Mesenchymal stem cell (in vitro differentiated cells and primary cell): Measurements from ENCODE around the gene GLRX2.

ENCODE experiments used
- DNase-seq: peaks from one replicate; pipeline ENCODE4 v3.0.0-alpha.2; 2013
- H2AFZ ChIP-seq: one replicate; pipeline ENCODE4 v1.6.1; 2013; ENCODE audit warnings: low read depth, mild to moderate bottlenecking, control low read depth, inconsistent platforms, low read length, moderate library complexity
- H2AK5ac ChIP-seq: 2 replicates; pipeline ENCODE4 v1.6.1; 2013; ENCODE audit warnings: low read length, moderate library complexity, mild to moderate bottlenecking, inconsistent platforms; ENCODE audit not compliant: severe bottlenecking
- H2BK120ac ChIP-seq: one replicate; pipeline ENCODE4 v1.6.1; 2013; ENCODE audit warnings: low read depth, mild to moderate bottlenecking, inconsistent platforms, low read length, moderate library complexity
- H2BK12ac ChIP-seq, 2 experiments: one replicate each; pipeline ENCODE4 v1.6.1; 2013; ENCODE audit warnings: inconsistent platforms in 2 of 2, low read length in 2 of 2, mild to moderate bottlenecking in 2 of 2, moderate library complexity in 2 of 2, control low read depth in 1 of 2
- H2BK15ac ChIP-seq: one replicate; pipeline ENCODE4 v1.6.1; 2013; ENCODE audit warnings: mild to moderate bottlenecking, low read depth, inconsistent platforms; ENCODE audit not compliant: poor library complexity, severe bottlenecking
- H2BK5ac ChIP-seq: 2 replicates; pipeline ENCODE4 v1.6.1; 2013; ENCODE audit warnings: low read depth, mild to moderate bottlenecking, low read length, control low read depth, inconsistent platforms; ENCODE audit not compliant: poor library complexity, severe bottlenecking
- H3K14ac ChIP-seq, 2 experiments: one replicate each; pipeline ENCODE4 v1.6.1; 2013; ENCODE audit warnings: inconsistent platforms in 2 of 2, low read length in 2 of 2, control low read depth in 1 of 2, mild to moderate bottlenecking in 1 of 2, moderate library complexity in 1 of 2
- H3K18ac ChIP-seq, 2 experiments: one replicate each; pipeline ENCODE4 v1.6.1; 2013; ENCODE audit warnings: inconsistent platforms in 2 of 2, low read length in 2 of 2, control low read depth in 1 of 2, low read depth in 1 of 2, mild to moderate bottlenecking in 1 of 2
- H3K23ac ChIP-seq, 2 experiments: one replicate each; pipeline ENCODE4 v1.6.1; 2013; ENCODE audit warnings: inconsistent platforms in 2 of 2, low read length in 2 of 2, mild to moderate bottlenecking in 2 of 2, moderate library complexity in 2 of 2, control low read depth in 1 of 2
- H3K27ac ChIP-seq: 2 replicates; pipeline ENCODE4 v1.5.1; 2013; ENCODE audit warnings: mild to moderate bottlenecking, moderate library complexity, low read length, control low read depth, inconsistent platforms; ENCODE audit not compliant: poor library complexity, severe bottlenecking
- H3K27me3 ChIP-seq, 2 experiments: 2 replicates each; pipeline versions ENCODE4 v1.6.1 to v1.7.0; 2013; ENCODE audit warnings: low read length in 2 of 2, mild to moderate bottlenecking in 2 of 2, moderate library complexity in 2 of 2, control low read depth in 1 of 2, inconsistent platforms in 1 of 2; ENCODE audit not compliant: control insufficient read depth in 1 of 2, insufficient read depth in 1 of 2
- H3K36me3 ChIP-seq, 2 experiments: 2 replicates each; pipeline versions ENCODE4 v1.6.1 to v1.7.0; 2013; ENCODE audit warnings: low read length in 2 of 2, control low read depth in 1 of 2, inconsistent platforms in 1 of 2, low read depth in 1 of 2, mild to moderate bottlenecking in 1 of 2; ENCODE audit not compliant: insufficient read depth in 2 of 2, control insufficient read depth in 1 of 2
- H3K4ac ChIP-seq, 2 experiments: one replicate each; pipeline ENCODE4 v1.6.1; 2013; ENCODE audit warnings: inconsistent platforms in 2 of 2, low read length in 2 of 2, mild to moderate bottlenecking in 2 of 2, moderate library complexity in 2 of 2, control low read depth in 1 of 2, low read depth in 1 of 2
- H3K4me1 ChIP-seq: 2 replicates; pipeline ENCODE4 v1.6.1; 2013; ENCODE audit warnings: low read depth, low read length, control low read depth; ENCODE audit not compliant: control insufficient read depth, insufficient read depth
- H3K4me2 ChIP-seq: 2 replicates; pipeline ENCODE4 v1.6.1; 2013; ENCODE audit warnings: low read length, mild to moderate bottlenecking, inconsistent platforms; ENCODE audit not compliant: poor library complexity, severe bottlenecking
- H3K4me3 ChIP-seq, 2 experiments: 2 replicates each; pipeline versions ENCODE4 v1.5.1 to v1.7.0; 2013; ENCODE audit warnings: low read length in 2 of 2, mild to moderate bottlenecking in 2 of 2, control low read depth in 1 of 2, low read depth in 1 of 2; ENCODE audit not compliant: insufficient read depth in 1 of 2
- H3K79me1 ChIP-seq: replicated peaks from 2 replicates; pipeline ENCODE4 v1.6.1; 2013; ENCODE audit warnings: mild to moderate bottlenecking, control low read depth, low read length, inconsistent platforms; ENCODE audit not compliant: poor library complexity, severe bottlenecking
- H3K9ac ChIP-seq: 2 replicates; pipeline ENCODE4 v1.7.0; 2013; ENCODE audit warnings: mild to moderate bottlenecking, low read length, moderate library complexity
- H3K9me3 ChIP-seq: 2 replicates; pipeline ENCODE4 v1.7.0; 2013; ENCODE audit warnings: mild to moderate bottlenecking, low read length; ENCODE audit not compliant: control insufficient read depth
- H4K8ac ChIP-seq: one replicate; pipeline ENCODE4 v1.6.1; 2013; ENCODE audit warnings: inconsistent platforms, mild to moderate bottlenecking, low read length, moderate library complexity
- H4K91ac ChIP-seq: one replicate; pipeline ENCODE4 v1.6.1; 2013; ENCODE audit warnings: mild to moderate bottlenecking, low read length, inconsistent platforms
- WGBS: methylation state at CpG from one replicate; pipeline ENCODE4 v1.1.7; 2013; ENCODE audit warnings: mixed read lengths; 5-methylcytosine and 5-hydroxymethylcytosine counted together

Gene GLRX2

DNA sequence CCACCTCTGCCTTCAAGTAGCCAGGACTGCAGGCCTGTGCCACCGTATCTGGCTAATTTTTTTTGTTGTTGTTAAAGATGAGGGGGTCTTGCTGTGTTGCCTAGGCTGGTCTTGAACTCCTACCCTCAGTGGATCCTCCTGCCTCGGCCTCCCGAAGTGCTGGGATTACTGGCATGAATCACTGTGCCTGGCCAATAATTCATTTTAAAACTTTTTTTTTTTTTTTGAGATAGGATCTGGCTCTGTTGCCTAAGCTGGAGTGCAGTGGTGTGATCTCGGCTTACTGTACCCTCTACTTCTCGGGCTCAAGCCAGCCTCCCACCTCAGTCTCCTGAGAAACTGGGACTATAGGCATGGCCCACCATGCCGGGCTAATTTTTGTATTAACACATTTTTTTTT lies 20.2 kb upstream of the GLRX2 start:
- H3K79me1 ChIP-seq: no peaks in the 10 kb centered on the region
- 97% methylated on average over 6 of the region's 6 CpGs for WGBS

DNA sequence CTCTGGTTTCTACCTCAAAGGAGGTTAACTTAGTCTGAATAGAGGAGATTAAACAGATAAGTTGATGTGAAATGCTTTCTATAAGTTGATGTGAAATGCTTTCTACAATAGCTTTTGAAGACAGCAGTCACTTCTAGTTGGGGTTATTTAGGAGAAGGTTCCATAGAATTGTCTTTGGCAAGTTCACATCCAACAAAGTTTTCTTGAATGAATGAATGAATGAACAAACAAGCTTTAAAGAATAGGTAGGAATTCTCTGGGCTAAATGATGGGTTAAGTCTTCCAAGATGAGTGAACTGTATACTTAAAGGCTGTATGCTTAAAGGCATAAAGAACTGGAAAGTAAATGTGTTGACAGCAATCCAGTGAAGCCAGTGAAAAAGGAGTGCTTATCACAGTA lies 18.5 kb upstream of the GLRX2 start:
- no peaks in the 10 kb centered on the region for H3K27me3 ChIP-seq
- H3K4ac ChIP-seq: no peak overlapping the region
- no peaks in the 10 kb centered on the region for H3K9me3 ChIP-seq
- H3K4me2 ChIP-seq: peak overlapping the region; percentile 79
- peak overlapping the region; percentile 96 for H3K9ac ChIP-seq
- no peak for DNase-seq
- no peak overlapping the region for H3K18ac ChIP-seq
- H2BK5ac ChIP-seq: no peak overlapping the region
- H2BK15ac ChIP-seq: no peak overlapping the region
- H3K36me3 ChIP-seq: peaks cover 13 to 33% of the 10 kb centered on the region in 2 experiments
- peaks cover 5% of the 10 kb centered on the region for H3K4me1 ChIP-seq
- no peak overlapping the region for H3K23ac ChIP-seq
- H3K79me1 ChIP-seq: no peaks in the 10 kb centered on the region
- no peak overlapping the region for H2BK120ac ChIP-seq
- no peak overlapping the region for H2AK5ac ChIP-seq
- H2AFZ ChIP-seq: no peak overlapping the region
- H4K91ac ChIP-seq: no peak overlapping the region
- no peak overlapping the region for H3K14ac ChIP-seq
- H3K27ac ChIP-seq: no peak overlapping the region
- no peak overlapping the region for H4K8ac ChIP-seq
- H3K4me3 ChIP-seq: peak overlapping the region in 1 of 2 experiments; percentile 97
- H2BK12ac ChIP-seq: no peak overlapping the region

More for the DNA sequence above, 20.2 kb upstream of the GLRX2 start:
- peaks cover 5% of the 10 kb centered on the region for H3K4me1 ChIP-seq
- H3K4me3 ChIP-seq: no peak overlapping the region
- H3K14ac ChIP-seq: no peak overlapping the region
- H2BK12ac ChIP-seq: no peak overlapping the region
- H4K8ac ChIP-seq: no peak overlapping the region
- no peak overlapping the region for H2BK15ac ChIP-seq
- H3K27ac ChIP-seq: no peak overlapping the region
- H3K4me2 ChIP-seq: no peak overlapping the region
- H3K4ac ChIP-seq: no peak overlapping the region
- H2BK5ac ChIP-seq: no peak overlapping the region
- H3K18ac ChIP-seq: no peak overlapping the region
- no peak overlapping the region for H2BK120ac ChIP-seq
- H3K9me3 ChIP-seq: no peaks in the 10 kb centered on the region
- DNase-seq: no peak
- H3K23ac ChIP-seq: no peak overlapping the region
- H3K27me3 ChIP-seq: no peaks in the 10 kb centered on the region
- H4K91ac ChIP-seq: no peak overlapping the region
- no peak overlapping the region for H2AK5ac ChIP-seq
- H3K36me3 ChIP-seq: peaks cover 16 to 44% of the 10 kb centered on the region in 2 experiments
- H3K9ac ChIP-seq: no peak overlapping the region
- no peak overlapping the region for H2AFZ ChIP-seq

DNA sequence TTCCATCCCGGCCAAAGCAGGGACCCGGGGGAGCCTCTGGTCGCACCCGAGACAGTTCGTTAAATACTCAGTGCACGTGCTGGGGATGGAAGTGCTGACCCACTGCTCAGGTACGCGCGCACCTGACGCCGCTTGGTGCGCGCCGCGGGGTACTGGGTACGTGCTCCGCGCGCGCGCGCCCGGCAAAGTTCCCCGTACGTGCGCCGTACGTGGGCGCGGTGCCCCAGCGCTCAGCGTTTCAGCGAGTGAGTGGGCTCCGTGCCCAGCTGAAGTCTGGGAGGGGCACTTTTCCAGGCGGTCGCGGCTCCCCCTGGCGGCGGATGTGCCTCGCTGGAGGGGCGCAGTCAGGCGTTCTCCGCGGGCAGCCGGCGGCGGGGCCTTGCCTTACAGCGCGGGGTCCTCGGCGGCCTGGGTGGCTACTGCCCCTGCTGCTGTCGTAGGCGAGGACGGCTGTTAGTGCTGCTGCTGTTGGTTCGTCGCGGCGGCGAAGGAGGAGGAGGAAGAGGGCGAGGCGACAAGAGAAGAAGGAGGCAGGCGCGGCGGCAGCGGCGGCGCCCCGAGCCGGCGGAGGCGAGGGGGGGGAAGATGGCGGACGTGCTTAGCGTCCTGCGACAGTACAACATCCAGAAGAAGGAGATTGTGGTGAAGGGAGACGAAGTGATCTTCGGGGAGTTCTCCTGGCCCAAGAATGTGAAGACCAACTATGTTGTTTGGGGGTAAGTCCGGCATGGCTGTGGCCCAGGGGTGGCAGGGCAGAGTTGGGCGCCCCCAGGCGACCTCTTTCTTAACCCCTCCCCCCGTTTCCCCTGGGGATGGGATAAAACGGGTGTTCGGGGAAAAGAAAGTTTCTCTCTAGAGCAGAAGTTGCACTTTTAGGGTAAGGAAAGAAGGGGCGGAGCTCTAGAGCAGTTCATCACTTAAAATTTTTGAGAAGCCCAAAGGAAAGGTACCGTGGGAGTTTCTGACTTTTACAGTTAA lies 16.7 kb upstream of the GLRX2 start, which contains the start of gene CDC73:
CDC73 (plus strand) TSS at position 416 of the 978 bp plus-strand sequence; CDS start at position 586, 170 bp downstream.
- Histone ChIP-seq H2BK5ac (peak within 1 kb of the TSS; percentile 79), H3K23ac (peak within 1 kb of the TSS in 1 of 2 experiments; percentile 96), H3K27me3 (no peaks in the 10 kb centered on the region), H3K4me2 (peak within 1 kb of the TSS; percentile 87), H2AFZ (peak within 1 kb of the TSS; percentile 75), H3K9ac (peak within 1 kb of the TSS; percentile 96), H3K79me1 (no peaks in the 10 kb centered on the region), H3K14ac (peak within 1 kb of the TSS; percentile 66 to 90), H3K4me1 (peaks cover 2% of the 10 kb centered on the region), H3K4me3 (peak within 1 kb of the TSS; percentile 92 to 97), H2BK12ac (peak within 1 kb of the TSS; percentile 54 to 82), H4K8ac (peak within 1 kb of the TSS; percentile 99), H2BK15ac (peak within 1 kb of the TSS; percentile 99), H2BK120ac (peak within 1 kb of the TSS; percentile 85), H3K36me3 (peaks cover 7 to 19% of the 10 kb centered on the region in 2 experiments), H4K91ac (peak within 1 kb of the TSS; percentile 99), H2AK5ac (peak within 1 kb of the TSS; percentile 74), H3K4ac (peak within 1 kb of the TSS; percentile 85 to 86), H3K9me3 (no peaks in the 10 kb centered on the region), H3K27ac (peak within 1 kb of the TSS; percentile 93), H3K18ac (peak within 1 kb of the TSS; percentile 94 to 98)
- WGBS: under 1% methylated on average over 71 of the region's 85 CpGs
- DNase-seq: peak; percentile 98

DNA sequence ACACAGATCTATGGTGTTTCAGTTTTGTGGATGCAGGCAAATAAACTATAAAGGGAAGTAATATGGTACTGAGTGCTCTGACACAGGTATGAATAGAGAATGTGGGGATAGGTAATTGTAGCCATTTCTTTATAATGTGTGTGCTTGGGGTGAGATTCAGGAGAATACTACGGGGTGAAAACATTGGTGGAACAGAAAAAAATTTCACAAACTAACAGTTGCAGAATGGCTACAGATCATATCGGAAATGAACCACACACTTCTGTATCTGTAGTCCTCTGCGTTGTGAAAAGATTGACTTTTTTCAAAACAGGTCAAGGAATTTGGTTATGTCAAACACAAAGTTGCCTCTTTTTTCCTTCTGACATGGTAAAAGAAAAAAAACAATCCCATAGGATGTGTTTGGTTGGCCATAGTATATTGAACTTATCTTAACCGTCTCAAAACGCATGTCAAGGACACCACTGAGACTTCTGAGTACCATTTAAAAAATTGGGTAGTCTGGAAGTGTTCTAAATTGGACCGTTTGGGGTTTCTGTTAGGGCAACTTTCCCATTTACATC lies 15.5 kb upstream of the GLRX2 start:
- H3K4me3 ChIP-seq: peak overlapping the region in 1 of 2 experiments; percentile 97
- no peak overlapping the region for H3K18ac ChIP-seq
- no peak overlapping the region for H4K91ac ChIP-seq
- no peak overlapping the region for H3K4ac ChIP-seq
- no peak overlapping the region for H3K14ac ChIP-seq
- H2BK5ac ChIP-seq: no peak overlapping the region
- no peaks in the 10 kb centered on the region for H3K9me3 ChIP-seq
- 97% methylated on average over 6 of the region's 6 CpGs for WGBS
- H2AFZ ChIP-seq: no peak overlapping the region
- no peak for DNase-seq
- no peak overlapping the region for H3K27ac ChIP-seq
- H2BK120ac ChIP-seq: no peak overlapping the region
- H3K23ac ChIP-seq: no peak overlapping the region
- H2AK5ac ChIP-seq: peak overlapping the region; percentile 70
- no peak overlapping the region for H4K8ac ChIP-seq
- peak overlapping the region; percentile 87 for H3K4me2 ChIP-seq
- no peak overlapping the region for H2BK12ac ChIP-seq
- H3K36me3 ChIP-seq: peaks cover 6 to 8% of the 10 kb centered on the region in 2 experiments
- no peaks in the 10 kb centered on the region for H3K79me1 ChIP-seq
- H3K9ac ChIP-seq: peak overlapping the region; percentile 96
- H3K27me3 ChIP-seq: no peaks in the 10 kb centered on the region
- H2BK15ac ChIP-seq: no peak overlapping the region
- peaks cover 2% of the 10 kb centered on the region for H3K4me1 ChIP-seq
